Hematopoietic multipotent progenitor cell treated with erythropoietin and hydrocortisone succinate and interleukin-3 and kit ligand, for 15 days (in vitro differentiated cells): ENCODE results near the gene BEND6.

Source experiments
- DNase-seq: peaks from one replicate; pipeline ENCODE4 v3.0.0-alpha.2; 2015; ENCODE audit warnings: low spot score

BEND6 gene, protein sequence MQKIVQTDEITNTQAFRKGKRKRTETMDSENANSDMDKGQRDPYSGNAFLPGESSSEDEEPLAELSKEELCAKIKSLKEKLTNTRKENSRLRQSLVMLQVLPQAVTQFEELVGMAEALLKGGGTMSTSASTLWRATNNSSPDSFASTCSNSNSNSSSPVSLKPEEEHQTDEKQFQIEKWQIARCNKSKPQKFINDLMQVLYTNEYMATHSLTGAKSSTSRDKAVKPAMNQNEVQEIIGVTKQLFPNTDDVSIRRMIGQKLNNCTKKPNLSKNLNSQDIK

DNA sequence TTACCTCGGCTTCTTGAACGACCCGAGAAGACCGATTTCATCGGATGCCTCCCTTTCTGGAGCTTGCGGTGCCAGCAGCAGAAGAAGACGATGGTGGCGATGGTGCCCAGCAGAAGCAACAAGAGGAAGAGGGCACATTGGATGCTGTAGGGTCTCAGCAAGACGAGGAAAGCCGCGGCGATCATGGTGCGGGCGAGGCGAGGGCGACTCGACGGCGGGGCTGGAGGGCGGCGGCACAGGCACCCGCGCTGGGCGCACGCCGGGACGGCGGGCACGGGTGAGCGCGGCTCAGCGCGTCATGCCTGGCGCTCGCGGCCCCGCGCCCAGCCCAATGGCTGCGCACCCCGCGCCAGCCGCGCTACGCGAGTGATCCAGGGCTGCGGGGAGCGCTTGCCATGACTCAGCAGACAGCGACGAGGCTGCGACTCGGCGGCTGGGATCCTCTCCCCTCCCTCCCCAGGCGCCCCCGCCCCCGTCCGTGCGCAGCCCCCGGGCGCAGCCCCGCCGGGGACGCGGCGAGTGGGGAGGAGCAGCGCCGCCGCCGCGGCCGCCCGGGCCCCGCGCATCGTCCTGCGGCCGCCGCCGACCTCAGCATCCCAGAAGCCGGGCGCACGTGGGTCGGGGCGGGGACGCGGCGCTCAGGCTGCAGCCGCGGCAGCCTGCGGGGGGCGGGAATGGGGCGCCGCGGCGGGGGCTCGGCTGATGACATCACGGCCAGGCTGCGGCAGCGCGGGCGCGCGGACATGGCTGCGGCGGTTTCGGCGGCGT, at the start of gene BEND6:
TSS of gene BEND6 (plus strand) at position 705 of the 768 bp plus-strand sequence. CDS start 26,704 bp downstream, outside the sequence.
- DNase-seq, result peak; percentile 41

DNA sequence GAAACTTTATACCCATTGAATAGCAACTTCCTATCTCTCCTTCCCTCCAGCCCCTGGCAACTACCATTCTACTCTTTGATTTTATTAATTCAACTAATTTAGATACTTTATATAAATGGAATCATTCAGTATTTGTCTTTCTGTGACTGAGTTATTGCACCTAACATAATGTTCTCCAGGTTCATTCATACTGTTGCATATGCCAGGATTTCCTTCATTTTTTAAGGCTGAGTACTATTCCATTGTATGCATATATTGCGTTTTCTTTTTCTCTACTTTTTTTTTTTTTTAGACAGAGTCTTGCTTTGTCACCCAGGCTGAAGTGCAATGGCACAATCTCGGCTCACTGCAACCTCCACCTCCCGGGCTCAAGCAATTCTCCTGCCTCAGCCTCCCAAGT, 49.5 kb upstream of the BEND6 start:
- no peak for DNase-seq

DNA sequence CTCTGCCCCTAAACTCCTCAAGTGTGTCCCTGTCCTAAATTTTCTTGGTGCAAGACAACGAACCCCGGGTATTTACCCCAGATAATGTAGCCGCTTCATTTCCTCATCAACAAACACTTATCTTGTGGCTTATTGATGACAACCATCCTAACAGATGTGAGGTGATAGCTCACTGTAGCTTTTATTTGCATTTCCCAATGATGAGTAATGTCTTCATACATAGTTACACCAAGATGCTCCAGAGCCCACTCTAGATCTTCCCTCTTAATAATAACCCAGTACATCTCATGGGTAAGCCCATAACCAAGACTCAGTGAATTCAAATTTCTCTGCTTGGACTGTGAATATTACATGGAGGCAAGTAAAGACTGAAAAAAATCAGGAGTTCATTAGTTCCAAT, 48.2 kb upstream of the BEND6 start:
- no peak for DNase-seq

DNA sequence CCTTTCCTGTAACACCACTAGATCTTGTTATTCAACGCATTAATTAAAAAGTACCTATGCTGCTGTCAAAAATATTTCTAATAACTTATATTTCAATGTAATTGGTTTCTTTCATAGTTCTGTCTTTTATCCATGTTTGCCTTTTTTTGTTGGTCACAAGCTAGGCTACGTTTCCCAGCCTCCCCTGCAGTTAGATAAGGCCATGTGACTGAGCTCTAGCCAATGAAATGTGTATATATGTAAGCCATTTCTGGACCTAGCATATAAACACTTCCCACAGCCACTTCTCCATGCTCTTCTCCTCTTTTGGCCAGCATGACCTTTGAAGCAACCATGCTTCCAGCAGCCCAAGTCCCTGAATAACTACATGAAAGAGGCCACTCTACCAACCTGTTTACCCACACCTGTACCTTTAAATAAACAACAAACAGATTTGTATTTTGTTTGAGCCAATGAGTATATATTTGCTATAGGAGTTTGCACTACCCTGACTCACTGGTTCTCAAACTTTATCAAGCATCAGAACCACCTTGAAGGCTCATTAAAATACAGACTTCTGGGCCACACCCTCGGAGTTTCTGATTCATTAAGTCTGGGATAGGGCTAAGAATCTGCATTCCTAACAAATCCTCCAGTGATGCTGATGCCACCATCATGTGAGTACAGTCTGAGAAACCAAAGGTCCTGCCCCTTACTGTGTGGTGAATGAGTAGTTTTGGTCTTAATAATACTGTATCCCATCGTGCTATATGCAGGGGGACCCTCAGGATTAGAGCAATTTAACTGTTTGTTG, 45.6 kb upstream of the BEND6 start:
- DNase-seq, result no peak

DNA sequence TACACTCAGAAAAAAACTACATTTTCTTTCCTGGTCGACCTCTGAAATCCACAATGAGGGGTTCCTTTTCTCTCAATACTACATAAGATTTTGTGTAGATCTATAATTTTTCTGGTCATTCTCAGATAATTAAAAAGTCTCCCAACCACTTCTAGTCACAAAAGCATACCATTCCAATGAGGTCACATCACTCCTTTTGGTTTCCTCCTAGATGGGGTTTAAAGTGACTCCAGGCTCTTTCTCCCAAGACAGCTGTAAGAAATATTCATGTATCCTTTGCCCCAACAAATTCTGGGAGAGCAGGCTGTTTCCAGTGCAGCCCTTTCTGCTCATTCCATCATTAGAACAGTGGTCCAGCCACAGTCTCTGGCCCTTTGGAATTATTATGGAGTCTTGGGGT, 43.1 kb upstream of the BEND6 start:
- no peak for DNase-seq

DNA sequence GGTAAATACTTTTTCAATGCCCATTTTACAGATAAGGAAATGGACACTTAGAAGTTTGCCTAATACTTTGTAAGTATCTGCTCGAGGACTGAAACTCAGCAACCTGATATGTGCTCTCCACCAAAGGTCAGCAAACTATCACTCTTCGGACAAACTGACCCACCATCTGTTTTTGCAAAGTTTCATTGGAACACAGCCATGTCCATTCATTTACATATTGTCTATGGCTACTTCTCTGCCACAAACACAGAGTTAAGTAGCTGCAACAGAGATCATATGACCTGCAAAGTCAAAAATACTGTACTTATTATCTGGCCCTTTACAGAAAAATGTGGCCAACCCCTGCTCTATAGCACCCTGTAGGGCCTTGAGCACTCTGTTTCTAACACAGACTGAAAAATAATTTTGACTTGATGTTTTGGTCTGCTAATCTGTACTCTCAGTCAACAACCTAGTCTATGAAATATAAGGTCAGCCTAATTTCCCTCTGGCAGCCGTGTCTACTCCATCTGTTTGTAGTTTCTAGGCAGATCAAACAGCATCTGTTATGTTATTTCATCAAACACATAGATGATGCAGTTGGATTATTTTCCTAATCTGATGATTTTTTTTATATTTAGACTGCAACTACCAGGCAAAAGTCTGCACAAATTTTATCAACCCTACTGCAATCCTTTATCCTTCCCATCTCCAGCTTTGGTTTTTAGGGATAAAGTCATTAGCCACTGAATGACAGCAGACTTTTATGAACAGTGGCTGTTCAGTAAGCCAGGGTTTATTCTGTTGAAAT, 41.4 kb upstream of the BEND6 start:
- DNase-seq, result no peak

DNA sequence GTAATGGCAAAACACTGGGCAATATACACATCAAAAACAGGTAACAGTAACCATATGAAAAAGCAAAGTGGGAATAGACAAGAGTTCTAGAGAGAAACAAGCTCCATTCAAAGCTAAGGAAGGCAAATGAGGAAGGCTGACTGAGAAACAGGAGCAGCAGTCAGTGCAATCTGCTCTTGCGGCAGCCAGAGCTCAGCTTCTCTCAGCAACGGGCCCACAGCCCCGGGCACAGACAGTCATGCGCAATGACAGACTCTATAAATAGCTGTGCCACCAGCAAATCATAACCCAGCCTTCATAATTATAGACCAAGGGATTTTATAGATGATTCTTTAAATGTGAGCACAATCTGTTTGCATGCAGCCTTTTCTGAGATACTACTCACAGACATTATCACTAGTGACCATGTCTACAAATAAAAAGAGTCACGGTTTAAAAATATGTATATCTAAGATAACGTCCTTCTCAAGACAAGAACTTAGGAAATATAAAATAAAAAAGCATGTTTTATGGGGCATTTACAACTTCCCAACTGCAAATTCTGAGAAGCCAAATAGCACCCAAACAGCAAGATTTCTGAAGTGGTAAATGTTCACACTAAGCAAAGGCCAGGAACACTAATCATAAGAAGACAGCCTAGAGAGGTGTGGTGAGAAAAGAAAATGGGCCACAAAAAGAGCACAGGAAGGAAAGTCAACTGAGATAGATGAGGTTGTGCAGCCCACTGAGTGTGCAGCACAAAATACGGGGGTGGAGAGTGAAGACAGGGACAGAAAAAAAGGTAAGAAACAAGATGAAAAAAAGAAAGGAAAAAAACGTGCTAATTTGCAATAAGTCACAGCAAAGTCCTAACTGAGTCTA, 39.9 kb upstream of the BEND6 start:
- DNase-seq, result no peak

DNA sequence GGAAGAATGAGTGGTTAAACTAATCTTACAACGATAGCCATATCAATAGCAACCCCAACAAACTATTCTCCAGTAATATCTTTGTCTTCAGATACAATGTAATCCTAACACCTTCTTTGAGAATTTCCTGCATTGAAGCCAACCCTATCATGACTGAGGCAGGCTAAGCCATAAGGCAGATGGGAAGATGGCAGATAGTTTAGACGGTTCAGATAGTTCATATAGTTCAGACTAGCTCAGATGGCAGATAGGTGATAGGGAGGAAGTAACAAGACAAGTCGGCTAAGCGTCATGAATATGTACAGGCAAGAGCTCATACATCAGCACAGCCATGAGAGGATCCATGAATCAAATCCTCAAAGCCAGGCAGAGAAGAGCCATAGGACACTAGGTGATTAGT, 39.1 kb upstream of the BEND6 start:
- DNase-seq, result no peak

DNA sequence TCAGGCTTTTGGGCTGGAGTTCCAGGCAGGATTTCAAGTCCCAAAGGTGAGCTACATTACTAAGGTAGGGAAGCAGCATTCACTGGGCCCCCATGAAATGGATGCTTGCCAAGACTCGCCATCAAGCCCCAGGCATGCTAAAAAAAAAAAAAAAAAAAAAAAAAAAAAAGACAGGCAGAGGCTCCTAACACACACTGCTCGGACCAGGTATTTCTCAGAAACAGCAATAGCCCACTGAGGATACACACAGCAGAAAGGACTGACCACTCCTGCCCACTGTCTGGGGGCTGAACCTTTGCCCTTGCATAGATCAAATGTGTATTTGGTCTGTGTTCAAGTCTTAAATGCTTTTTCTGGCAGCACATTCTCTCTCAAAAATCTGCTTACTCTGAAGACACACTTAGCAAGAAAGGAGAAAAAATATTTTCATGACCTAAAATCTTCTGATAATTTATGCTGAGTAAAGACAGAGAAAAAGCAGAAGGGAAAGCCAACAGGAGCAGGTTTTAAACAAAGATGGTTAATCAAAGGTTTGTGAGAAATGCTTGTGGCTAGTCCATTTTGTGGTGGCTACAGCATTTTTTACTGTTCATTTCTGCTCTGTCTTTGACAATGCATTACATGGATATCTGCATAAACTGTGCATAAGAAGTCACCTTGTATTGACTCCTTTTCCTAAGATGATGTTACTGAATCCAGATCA, 37.9 kb upstream of the BEND6 start:
- no peak for DNase-seq

DNA sequence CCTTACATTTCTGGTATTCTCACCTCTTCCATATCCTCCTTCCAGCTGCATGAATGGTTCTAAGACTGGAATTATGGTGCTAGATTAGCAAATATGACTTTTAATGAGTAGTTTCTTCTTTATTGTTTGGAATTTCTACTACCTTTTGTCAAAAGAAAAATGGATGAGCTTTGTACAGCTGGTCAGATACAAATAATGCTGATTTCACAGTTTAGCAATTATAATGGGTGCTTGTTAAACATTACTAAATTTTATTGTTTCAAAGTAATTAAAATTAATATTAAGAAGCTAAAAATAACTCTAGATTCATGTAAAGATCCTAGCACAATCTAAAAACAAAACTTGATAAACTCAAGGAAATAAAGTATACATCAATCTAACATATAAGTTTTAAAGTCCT, 32.3 kb upstream of the BEND6 start:
- no peak for DNase-seq

DNA sequence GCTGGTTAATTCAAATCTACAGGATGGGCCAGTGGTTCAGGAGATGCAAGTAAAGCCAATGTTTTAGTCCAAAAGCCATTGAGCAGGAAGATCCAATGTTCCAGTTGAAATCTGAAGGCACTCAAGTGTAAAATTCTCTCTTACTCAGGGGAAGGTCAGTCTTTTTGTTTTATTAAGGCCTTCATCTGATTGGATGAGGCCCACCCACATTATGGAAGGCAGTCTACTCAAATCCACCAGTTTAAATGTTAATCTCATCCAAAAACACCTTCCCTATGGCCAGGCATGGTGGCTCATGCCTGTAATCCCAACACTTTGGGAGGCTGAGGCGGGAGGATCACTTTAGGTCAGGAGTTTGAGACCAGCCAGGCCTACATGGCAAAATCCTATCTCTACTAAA, 31.3 kb upstream of the BEND6 start:
- no peak for DNase-seq

DNA sequence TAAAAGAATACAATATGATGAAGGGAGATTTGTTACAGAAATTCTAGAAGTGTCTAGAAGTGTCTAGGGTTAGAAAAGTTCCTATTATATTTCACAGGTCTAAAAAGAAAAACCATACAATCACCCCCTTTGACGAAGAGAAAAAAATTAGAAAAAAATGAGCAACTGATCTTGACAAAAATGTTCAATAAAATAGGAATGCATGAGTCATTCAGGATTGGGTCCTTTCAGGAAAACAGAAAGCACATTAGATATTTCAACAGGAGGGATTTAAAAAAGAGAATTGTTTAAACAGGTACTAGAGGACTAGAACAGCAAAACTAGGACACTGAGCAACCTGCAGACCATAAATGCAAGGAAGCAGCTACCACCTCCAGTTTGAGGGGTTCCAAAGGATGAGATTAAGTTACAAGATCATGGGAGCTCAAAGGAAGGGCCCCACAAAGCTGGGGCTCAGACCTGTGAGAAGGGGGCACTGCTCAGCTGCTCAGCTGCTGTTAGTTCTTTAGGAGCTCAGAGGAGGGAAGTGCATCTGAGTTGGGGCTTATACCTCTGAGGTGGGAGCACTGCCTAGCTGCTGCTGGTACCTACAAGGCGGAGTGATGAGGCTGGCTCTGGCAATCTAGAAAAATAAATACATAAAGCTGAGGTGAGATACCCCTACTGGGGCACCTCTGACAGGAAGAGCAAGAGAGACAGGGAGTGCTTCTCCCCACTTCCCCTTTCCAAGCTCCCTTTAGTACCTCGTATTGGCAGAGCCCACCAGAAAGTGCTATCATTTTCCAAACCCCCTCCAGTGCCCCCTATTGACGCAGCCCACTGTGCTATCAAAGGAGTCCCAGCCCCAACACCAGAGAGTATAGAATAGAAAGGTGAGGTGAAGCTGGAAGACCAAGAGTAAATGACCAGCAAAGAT, 27.1 kb upstream of the BEND6 start:
- no peak for DNase-seq

DNA sequence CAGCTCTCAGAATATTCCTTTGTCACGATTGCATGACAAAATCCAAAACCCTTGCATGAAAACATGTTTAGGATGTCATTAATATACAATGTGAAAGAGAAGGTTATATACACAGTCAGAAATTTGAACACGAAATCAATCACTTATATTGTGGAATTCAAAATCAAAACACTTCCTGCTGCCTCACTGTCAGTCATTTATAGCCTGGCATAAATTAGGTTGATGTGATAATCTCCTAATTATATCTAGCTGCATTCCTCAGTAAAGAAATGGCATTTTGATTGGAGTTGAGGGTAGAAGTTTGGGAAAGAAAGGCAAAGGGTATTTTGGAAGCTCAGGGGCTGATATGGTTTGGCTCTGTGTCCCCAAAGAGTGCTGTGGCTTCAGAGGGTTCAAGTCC, 24.1 kb upstream of the BEND6 start:
- DNase-seq, result no peak

DNA sequence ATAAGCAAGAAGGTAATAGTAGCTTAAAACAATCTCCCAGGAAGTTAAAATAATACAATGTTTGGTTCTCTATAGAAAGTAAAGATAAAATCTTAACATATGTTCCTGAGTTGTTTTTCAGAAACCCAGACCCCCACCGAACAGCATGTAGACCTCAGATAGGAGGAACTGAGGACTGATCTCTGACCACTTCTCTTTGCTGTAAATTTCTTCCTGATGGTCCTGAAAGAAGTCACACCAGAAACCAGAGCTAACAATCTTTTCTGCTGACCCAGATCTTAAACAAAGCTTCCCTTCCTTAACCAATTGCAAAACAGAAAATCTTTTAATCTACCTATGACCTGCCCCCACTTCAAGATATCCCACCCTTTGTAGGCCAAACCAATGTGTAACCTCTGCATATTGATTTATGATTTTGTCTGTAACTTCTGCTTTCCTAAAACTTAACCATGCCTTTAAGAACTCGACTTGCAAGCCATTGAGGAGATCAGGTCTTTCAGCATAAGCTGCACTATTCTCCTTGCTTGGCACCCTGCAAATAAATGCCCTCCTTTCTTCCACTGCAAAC, 21.9 kb upstream of the BEND6 start:
- no peak for DNase-seq

DNA sequence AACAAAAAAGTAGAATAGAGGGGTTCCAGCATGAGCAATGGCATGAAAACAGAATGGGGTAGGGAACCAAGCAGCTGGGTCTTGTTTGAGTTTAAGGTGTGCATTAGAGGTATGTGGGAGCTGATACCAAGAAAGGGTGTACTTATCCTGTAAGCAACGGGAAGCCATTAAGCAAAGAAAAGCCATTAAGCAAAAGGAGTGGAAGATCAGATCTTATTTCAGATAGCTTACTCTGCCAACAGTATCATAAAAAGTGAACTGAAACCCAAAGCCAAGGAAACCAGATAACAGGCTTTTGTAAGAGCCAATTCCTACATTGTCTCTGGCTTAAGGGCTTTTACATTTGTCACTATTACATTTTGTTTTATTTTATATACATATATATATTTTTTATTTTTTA, 21.3 kb upstream of the BEND6 start:
- no peak for DNase-seq

DNA sequence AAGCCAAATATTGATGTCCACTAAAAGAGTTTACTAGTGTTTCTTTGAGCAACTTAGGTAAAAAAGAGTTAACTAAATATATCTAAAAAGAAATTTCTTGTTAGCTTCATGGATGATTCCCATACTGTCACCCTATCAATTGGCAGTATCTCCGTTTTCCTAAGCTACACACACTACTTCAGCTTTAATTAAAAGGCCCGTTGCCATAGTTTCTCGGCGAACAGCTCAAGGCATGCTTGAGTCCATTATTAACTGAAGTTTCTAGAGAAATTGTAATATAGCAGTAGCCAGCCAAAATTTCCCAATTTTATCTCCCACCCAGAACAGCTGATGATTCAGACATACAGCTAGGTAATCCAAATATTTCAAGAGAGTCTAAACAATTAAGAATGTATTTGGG, 20.0 kb upstream of the BEND6 start:
- no peak for DNase-seq

DNA sequence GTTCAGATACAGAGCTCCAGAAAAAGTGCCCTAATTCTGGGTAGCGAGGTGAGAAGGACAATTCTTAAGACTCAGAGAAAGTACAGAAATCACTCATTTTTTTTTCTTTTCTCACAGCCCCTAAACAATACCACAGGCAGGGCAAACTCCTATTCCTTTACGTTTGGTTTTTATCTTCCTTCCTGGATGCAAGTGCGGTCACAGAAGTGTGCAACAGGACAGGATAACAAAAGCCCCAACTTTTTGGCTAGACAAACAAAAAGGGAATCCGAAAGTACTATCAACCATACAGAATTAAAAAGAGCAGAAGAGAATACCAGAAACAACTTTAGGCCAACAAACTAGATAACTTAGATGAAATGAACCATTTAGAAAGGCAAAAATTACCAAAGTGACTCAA, 18.4 kb upstream of the BEND6 start:
- no peak for DNase-seq

DNA sequence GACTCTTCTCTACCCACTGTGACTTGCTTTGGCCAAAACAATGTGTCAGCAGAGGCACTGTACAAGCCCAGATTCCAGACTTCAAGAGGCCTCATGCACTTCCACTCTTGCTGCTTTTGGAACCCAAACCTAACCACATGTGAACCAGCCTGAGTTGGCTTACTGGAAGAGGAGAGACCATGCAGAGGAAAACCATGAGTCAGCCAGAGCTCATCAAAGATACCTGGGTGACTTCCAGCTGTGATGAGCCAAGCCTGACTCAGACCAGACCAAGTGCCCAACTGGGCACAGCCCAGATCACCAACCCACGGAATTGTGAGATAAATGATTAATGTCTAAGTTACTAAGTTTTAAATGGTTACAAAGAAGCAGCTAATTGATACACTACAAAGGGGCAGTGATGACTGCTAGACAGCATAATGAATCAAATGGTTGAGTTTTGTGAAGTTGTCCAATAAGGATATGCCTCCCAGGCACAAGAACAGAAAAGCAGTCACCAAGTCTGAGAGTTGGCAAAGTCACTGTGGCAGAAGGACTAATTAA, 16.2 kb upstream of the BEND6 start:
- peak; percentile 12 for DNase-seq

DNA sequence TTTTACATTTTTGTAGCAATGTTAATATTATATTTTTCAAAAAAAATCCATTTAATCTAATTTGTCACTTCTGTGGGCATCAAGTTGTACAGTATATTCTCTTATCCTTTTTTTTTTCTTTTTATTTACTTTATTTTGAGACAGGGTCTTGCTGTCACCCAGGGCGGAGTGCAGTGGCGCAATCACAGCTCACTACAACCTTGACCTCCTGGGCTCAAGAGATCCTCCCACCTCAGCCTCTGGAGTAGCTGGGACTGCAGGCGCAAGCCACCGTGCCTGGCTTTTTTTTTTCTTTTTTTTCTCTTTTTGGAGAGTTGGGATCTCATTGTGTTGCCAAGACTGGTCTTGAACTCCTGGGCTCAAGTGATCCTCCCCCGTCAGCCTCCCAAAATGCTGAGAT, 14.4 kb upstream of the BEND6 start:
- DNase-seq, result no peak
